A549 (cell line): ENCODE data around the gene RIPPLY2. TPM values are rescaled to one million over a fixed set of nuclear protein-coding genes. Genes with fewer than 3 reads are reported as not detected.
A peak's percentile ranks its signal among the peaks of the same experiment; 100 is the strongest.

Experiments
- ATAC-seq, 2 experiments: fragments of 200-7000 bp in 1 of 2; fragments of >200 bp in 1 of 2; cut with Nextera tagmentation in 1 of 2; cut with Tn5 transposase in 1 of 2; 3 replicates each; pipeline versions ENCODE4 v1.8.0 to v1.9.1; 2018 to 2020; ENCODE audit warnings: mild to moderate bottlenecking in 1 of 2, moderate library complexity in 1 of 2
- CTCF ChIA-PET: fragments of 300-600 bp; sonication (Branson Sonifier 250); formaldehyde crosslinking; extraction: SDS; loops from one replicate; lab custom pipeline; 2021; ENCODE audit warnings: antibody characterized with exemption, inconsistent platforms; lab: Yijun Ruan, JAX
- POLR2A ChIA-PET: fragments of 350-600 bp; formaldehyde crosslinking; extraction: SDS; loops from one replicate; lab custom pipeline; 2021; ENCODE audit warnings: antibody characterized with exemption, inconsistent platforms; lab: Yijun Ruan, JAX
- DNase-seq, 2 experiments: peaks; one replicate each; pipeline versions ENCODE4 v3.0.0 to v3.0.0-alpha.2; 2011 to 2016; ENCODE audit warnings: low read depth in 1 of 2, low spot score in 1 of 2
- FAIRE-seq: peaks from 2 replicates; lab custom pipeline; 2011; peaks lifted over from hg19 to GRCh38; lab: Jason Lieb, UNC
- H3K27ac ChIP-seq, 2 experiments: fragments of >200 bp; sonication (Bioruptor Twin); formaldehyde crosslinking; 3 replicates each; pipeline ENCODE4 v1.5.1; 2016 to 2017
- H3K4me1 ChIP-seq: fragments of >200 bp; sonication (Bioruptor Twin); formaldehyde crosslinking; 3 replicates; pipeline ENCODE4 v1.6.1; 2016
- H3K4me2 ChIP-seq: fragments of >200 bp; sonication (Bioruptor Twin); formaldehyde crosslinking; 3 replicates; pipeline ENCODE4 v1.6.1; 2016
- H3K4me3 ChIP-seq: fragments of >200 bp; sonication (Bioruptor Twin); formaldehyde crosslinking; 3 replicates; pipeline ENCODE4 v1.5.1; 2016
- H3K9me3 ChIP-seq: fragments of >200 bp; sonication (Bioruptor Twin); formaldehyde crosslinking; 3 replicates; pipeline ENCODE4 v1.6.1; 2016
- CBX2 ChIP-seq: fragments of 200-600 bp; sonication (generic); IDR thresholded peaks from 2 replicates; pipeline ENCODE4 v1.6.1; 2016; ENCODE audit warnings: low read depth, mild to moderate bottlenecking, borderline replicate concordance
- CEBPB ChIP-seq, 2 experiments: fragments of >200 bp in 1 of 2; sonication (Bioruptor Twin) in 1 of 2; formaldehyde crosslinking in 1 of 2; IDR thresholded peaks; 2 replicates each; pipeline ENCODE4 v1.6.1; 2012 to 2016
- E2F6 ChIP-seq: IDR thresholded peaks from 2 replicates; pipeline ENCODE4 v1.6.1; 2012; ENCODE audit warnings: low read depth, borderline replicate concordance
- EHMT2 ChIP-seq: fragments of 200-600 bp; sonication (generic); IDR thresholded peaks from 2 replicates; pipeline ENCODE4 v1.6.1; 2016; ENCODE audit warnings: antibody characterized with exemption, low read depth, mild to moderate bottlenecking, moderate library complexity
- EP300 ChIP-seq, 2 experiments: fragments of >200 bp; sonication (Bioruptor Twin); formaldehyde crosslinking; IDR thresholded peaks; 2 replicates in 1 of 2; 3 replicates in 1 of 2; pipeline ENCODE4 v1.6.1; 2016 to 2017
- HDAC2 ChIP-seq: fragments of 200-600 bp; sonication (generic); IDR thresholded peaks from 2 replicates; pipeline ENCODE4 v1.6.1; 2016
- JUN ChIP-seq, 2 experiments: fragments of >200 bp; sonication (Bioruptor Twin); formaldehyde crosslinking; IDR thresholded peaks; 2 replicates in 1 of 2; 3 replicates in 1 of 2; pipeline ENCODE4 v1.6.1; 2016 to 2017
- KDM1A ChIP-seq: fragments of 200-600 bp; sonication (generic); IDR thresholded peaks from 2 replicates; pipeline ENCODE4 v1.6.1; 2016; ENCODE audit warnings: low read depth, mild to moderate bottlenecking
- MYC ChIP-seq: IDR thresholded peaks from 2 replicates; pipeline ENCODE4 v1.6.1; 2012; ENCODE audit warnings: mild to moderate bottlenecking, inconsistent platforms, low read length, improper control_type of control experiment, borderline replicate concordance
- PBX3 ChIP-seq: IDR thresholded peaks from 2 replicates; pipeline ENCODE4 v1.6.1; 2012
- REST ChIP-seq: fragments of 200-600 bp; sonication (generic); IDR thresholded peaks from 2 replicates; pipeline ENCODE4 v1.6.1; 2016; ENCODE audit warnings: antibody characterized with exemption, mild to moderate bottlenecking, moderate library complexity
- RFX5 ChIP-seq: fragments of 450-650 bp; IDR thresholded peaks from 2 replicates; pipeline ENCODE4 v1.7.1; 2014; ENCODE audit warnings: antibody characterized with exemption, mild to moderate bottlenecking, moderate library complexity
- SREBF2 ChIP-seq: fragments of 450-650 bp; IDR thresholded peaks from 2 replicates; pipeline ENCODE4 v1.6.1; 2014; ENCODE audit warnings: mild to moderate bottlenecking, moderate library complexity
- TP53 ChIP-seq: fragments of 250-450 bp; sonication (Bioruptor Pico); IDR thresholded peaks from 2 replicates; pipeline ENCODE4 v1.5.0; 2021; ENCODE audit warnings: mild to moderate bottlenecking, moderate library complexity
- WGBS: methylation state at CpG from one replicate; pipeline ENCODE4 v1.1.6; 2017; ENCODE audit errors: missing lambda C conversion rate; 5-methylcytosine and 5-hydroxymethylcytosine counted together
- polyA plus RNA-seq, 4 experiments: library from polyadenylated mRNA; depleted of rRNA in 3 of 4; stranded (reverse); fragments of >200 nt; fragmentation: RNase III in 1 of 4; extraction: RNeasy Plus Mini Kit Qiagen cat#74134 plus additional on column Dnase treatment in 1 of 4; gene quantifications; 2 replicates in 3 of 4; 3 replicates in 1 of 4; pipeline ENCODE4 v1.2.3, GENCODE V29; 2011 to 2017
- TF ChIP-seq, protein P1 (sequence below): fragments of 150-350 bp; IDR thresholded peaks from 2 replicates; pipeline ENCODE4 v1.6.1; 2014; ENCODE audit warnings: low read depth, mild to moderate bottlenecking, low read length

The RIPPLY2 gene
- polyA plus RNA-seq, 2 of the 4 experiments (the other 2 are of a cell fraction): 0.27 to 1.5 TPM

DNA sequence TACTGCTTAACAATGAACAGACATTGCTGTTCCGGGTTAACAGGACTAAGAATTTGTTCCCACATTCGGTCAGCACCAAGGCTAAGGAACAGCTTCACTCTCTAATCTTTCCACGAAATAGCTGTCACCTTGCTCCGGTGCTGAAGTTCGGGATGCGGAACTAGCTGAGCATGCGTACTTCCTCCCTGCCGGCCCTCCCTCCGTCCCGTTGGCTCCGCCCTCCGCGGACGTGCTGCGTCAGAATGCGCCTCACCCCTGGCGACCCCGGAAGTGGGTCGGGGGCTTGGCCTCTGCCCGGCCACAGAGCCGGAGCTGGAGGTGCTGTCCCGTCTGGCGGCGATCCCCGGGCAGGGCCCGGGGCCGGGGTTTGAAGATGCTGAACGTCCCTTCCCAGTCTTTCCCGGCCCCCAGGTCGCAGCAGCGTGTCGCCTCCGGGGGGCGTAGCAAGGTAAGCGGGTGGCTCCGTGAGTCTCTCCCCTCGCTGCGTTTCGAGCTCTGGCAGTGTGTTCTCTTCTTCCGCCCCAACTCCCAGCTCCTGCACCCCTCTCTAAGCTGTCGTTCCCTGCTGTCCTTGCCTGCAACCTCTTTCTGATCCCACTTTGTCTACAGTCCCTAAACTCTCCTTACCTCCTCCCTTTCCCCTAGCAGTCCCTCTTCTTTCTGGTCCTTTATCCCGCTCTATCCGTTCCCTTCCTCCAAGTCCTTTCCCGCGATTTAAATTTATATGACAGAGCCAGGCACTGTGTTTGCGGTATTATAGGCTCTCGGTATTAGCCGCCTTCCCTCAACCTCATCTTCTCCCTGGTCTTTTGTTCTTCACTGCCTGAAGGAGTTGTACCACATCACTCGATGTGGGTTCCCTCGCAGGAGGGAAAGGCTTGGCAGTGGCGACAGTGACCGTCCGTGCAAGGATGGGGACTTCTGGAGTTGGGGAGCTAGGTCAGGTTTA is 6.5 kb downstream of the RIPPLY2 start, which contains the start of gene CYB5R4 (continued):
- peak; percentile 99 for TF ChIP-seq REST

- H3K4me1 ChIP-seq: peaks cover 18% of the 10 kb centered on the region; the same call in 2 of the 3 replicates
- no peak for TF ChIP-seq E2F6
- no peak for TF ChIP-seq PBX3
- TF ChIP-seq CEBPB (IDR thresholded peaks at IDR 0.05): no peak
- TF ChIP-seq JUN (IDR thresholded peaks at IDR 0.05): no peak
- TF ChIP-seq HDAC2: no peak
- TF ChIP-seq EHMT2: no peak
- TF ChIP-seq SREBF2: no peak
- TF ChIP-seq KDM1A: no peak
- no peak for DNase-seq
- H3K4me3 ChIP-seq: peak overlapping the region; percentile 72
- no peak for ATAC-seq
- peak overlapping the region; percentile 72 to 85 for H3K27ac ChIP-seq
- ChIA-PET POLR2A (interaction anchor here (0.5 to 1.4 kb wide), 3 partner anchors 8 to 245 kb away, joined by 3 to 12 read pairs (median 3); no protein-coding TSS in a partner anchor), CTCF (interaction anchor here (1.1 kb wide), 1 partner anchor 14 kb away, joined by 3 read pairs; no protein-coding TSS in a partner anchor)
- FAIRE-seq: no peak
- no peaks in the 10 kb centered on the region for H3K9me3 ChIP-seq
- WGBS: 27% methylated on average over 7 of the region's 7 CpGs
- peak overlapping the region; percentile 94 for H3K4me2 ChIP-seq
Observed at GRCh38 chr6:83860359-83860755, 7.2 kb downstream of the RIPPLY2 start.

- no peak for FAIRE-seq
- CTCF ChIA-PET: no interaction called here
- 74% methylated on average over 8 of the region's 8 CpGs for WGBS
- Histone ChIP-seq H3K4me3 (peak overlapping the region; percentile 72), H3K27ac (no peak overlapping the region), H3K9me3 (no peaks in the 10 kb centered on the region), H3K4me1 (peaks cover 18% of the 10 kb centered on the region; the same call in 2 of the 3 replicates), H3K4me2 (peak overlapping the region; percentile 94)
- no peak for ATAC-seq
- DNase-seq: no peak
- TF ChIP-seq E2F6: no peak
- no peak for TF ChIP-seq TP53 (CRISPR knock-in tag)
- TF ChIP-seq, protein P1, sequence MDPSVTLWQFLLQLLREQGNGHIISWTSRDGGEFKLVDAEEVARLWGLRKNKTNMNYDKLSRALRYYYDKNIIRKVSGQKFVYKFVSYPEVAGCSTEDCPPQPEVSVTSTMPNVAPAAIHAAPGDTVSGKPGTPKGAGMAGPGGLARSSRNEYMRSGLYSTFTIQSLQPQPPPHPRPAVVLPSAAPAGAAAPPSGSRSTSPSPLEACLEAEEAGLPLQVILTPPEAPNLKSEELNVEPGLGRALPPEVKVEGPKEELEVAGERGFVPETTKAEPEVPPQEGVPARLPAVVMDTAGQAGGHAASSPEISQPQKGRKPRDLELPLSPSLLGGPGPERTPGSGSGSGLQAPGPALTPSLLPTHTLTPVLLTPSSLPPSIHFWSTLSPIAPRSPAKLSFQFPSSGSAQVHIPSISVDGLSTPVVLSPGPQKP: no peak
- TF ChIP-seq RFX5: no peak
- no peak for TF ChIP-seq EP300 (IDR thresholded peaks at IDR 0.05)
- TF ChIP-seq CBX2: no peak
- TF ChIP-seq MYC: no peak
- no peak for TF ChIP-seq PBX3
- POLR2A ChIA-PET: no interaction called here
Observed at GRCh38 chr6:83860782-83861495, 7.8 kb downstream of the RIPPLY2 start.
